Gastrocnemius medialis (tissue), 4 donors: ENCODE data around the gene SMG6.

ENCODE experiments used
- POLR2A ChIP-seq, 2 donors: fragments of 450-650 bp; IDR thresholded peaks; one replicate each; pipeline ENCODE4 v1.6.1; 2017; ENCODE audit warnings: antibody characterized with exemption in 2 of 2, mild to moderate bottlenecking in 2 of 2, moderate library complexity in 2 of 2
- TF ChIP-seq, protein P1 (sequence below), 5 experiments: fragments of 450-650 bp in 3 of 5; fragments of 200-600 bp in 2 of 5; sonication (generic) in 2 of 5; IDR thresholded peaks in 4 of 5; conservative IDR thresholded peaks in 1 of 5; 1 replicate in 4 of 5; 2 replicates in 1 of 5; pipeline ENCODE4 v1.5.1; 2016 to 2019; ENCODE audit warnings: antibody characterized with exemption in 5 of 5, mild to moderate bottlenecking in 3 of 5, moderate library complexity in 3 of 5

DNA sequence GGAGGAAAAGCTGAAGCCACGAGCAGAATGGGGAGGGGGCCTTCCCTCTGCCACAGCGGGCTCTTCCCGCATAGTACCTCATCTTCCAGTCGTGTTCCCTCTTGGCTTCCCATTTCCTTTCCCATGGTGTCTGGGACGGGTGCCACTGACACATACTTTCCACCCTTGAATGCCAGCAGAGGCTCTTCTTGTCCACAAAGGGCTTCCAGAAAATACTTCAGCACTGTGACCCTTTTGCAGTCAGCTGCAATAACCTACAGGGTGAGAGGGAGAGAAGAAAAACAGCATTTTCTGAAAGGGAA is 218.0 kb downstream of the SMG6 start:
- TF ChIP-seq, protein P1, sequence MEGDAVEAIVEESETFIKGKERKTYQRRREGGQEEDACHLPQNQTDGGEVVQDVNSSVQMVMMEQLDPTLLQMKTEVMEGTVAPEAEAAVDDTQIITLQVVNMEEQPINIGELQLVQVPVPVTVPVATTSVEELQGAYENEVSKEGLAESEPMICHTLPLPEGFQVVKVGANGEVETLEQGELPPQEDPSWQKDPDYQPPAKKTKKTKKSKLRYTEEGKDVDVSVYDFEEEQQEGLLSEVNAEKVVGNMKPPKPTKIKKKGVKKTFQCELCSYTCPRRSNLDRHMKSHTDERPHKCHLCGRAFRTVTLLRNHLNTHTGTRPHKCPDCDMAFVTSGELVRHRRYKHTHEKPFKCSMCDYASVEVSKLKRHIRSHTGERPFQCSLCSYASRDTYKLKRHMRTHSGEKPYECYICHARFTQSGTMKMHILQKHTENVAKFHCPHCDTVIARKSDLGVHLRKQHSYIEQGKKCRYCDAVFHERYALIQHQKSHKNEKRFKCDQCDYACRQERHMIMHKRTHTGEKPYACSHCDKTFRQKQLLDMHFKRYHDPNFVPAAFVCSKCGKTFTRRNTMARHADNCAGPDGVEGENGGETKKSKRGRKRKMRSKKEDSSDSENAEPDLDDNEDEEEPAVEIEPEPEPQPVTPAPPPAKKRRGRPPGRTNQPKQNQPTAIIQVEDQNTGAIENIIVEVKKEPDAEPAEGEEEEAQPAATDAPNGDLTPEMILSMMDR (IDR thresholded peaks at IDR 0.05 in 4 of 5, conservative IDR thresholded peaks at IDR 0.05 in 1 of 5): no peak
- TF ChIP-seq POLR2A (IDR thresholded peaks at IDR 0.05): no peak
